Measurements from ENCODE around the gene PPP4R1. TPM values are rescaled to one million over a fixed set of nuclear protein-coding genes. Genes with fewer than 3 reads are reported as not detected.
A peak's percentile ranks its signal among the peaks of the same experiment; 100 is the strongest.

The PPP4R1 gene
- polyA plus RNA-seq (2013, experiment 1 of 2) = 61.2 TPM
- 58.8 TPM for polyA plus RNA-seq (2013, experiment 2 of 2)

GRCh38 chr18:9614401-9615279 lies at the start of gene PPP4R1:
Gene PPP4R1 (minus strand): TSS chr18:9614559. CDS start chr18:9614484, 75 bp downstream.
- Histone ChIP-seq H3K14ac (ENCODE audit: low read length in 2 of 2) (peak within 1 kb of the TSS in 1 of 2 experiments; percentile 91), H4K8ac (ENCODE audit: low read length) (peak within 1 kb of the TSS; percentile 94), H2AK5ac (ENCODE audit: low read length, severe bottlenecking) (peak within 1 kb of the TSS; percentile 65), H3K27ac (ENCODE audit: low read length, poor library complexity, severe bottlenecking) (peak within 1 kb of the TSS; percentile 87), H4K91ac (ENCODE audit: low read length) (peak within 1 kb of the TSS; percentile 92), H3K4ac (ENCODE audit: low read depth in 1 of 2, low read length in 2 of 2) (peak within 1 kb of the TSS; percentile 94 to 95), H3K4me1 (ENCODE audit: control insufficient read depth, insufficient read depth, low read depth, low read length) (peaks cover 7% of the 10 kb centered on the region), H2BK120ac (ENCODE audit: low read depth, low read length) (peak within 1 kb of the TSS; percentile 99), H3K36me3 (ENCODE audit: control insufficient read depth in 1 of 2, insufficient read depth in 2 of 2, low read depth in 1 of 2, low read length in 2 of 2) (peaks cover 0 to 12% of the 10 kb centered on the region in 2 experiments), H2BK5ac (ENCODE audit: low read depth, low read length, poor library complexity, severe bottlenecking) (peak within 1 kb of the TSS; percentile 92), H3K9ac (ENCODE audit: low read length) (peak within 1 kb of the TSS; percentile 95), H3K4me2 (ENCODE audit: low read length, poor library complexity, severe bottlenecking) (peak within 1 kb of the TSS; percentile 77), H3K4me3 (ENCODE audit: insufficient read depth in 1 of 2, low read depth in 1 of 2, low read length in 2 of 2) (peak within 1 kb of the TSS; percentile 77 to 88), H2AFZ (ENCODE audit: low read depth, low read length) (peak within 1 kb of the TSS; percentile 51), H3K79me1 (replicated peaks; ENCODE audit: low read length, poor library complexity, severe bottlenecking) (no peaks in the 10 kb centered on the region), H3K23ac (ENCODE audit: low read length in 2 of 2) (peak within 1 kb of the TSS in 1 of 2 experiments; percentile 93), H2BK15ac (ENCODE audit: low read depth, poor library complexity, severe bottlenecking) (peak within 1 kb of the TSS; percentile 79), H2BK12ac (ENCODE audit: low read length in 2 of 2) (peak within 1 kb of the TSS; percentile 24 to 31), H3K9me3 (ENCODE audit: control insufficient read depth, low read length) (no peaks in the 10 kb centered on the region), H3K27me3 (ENCODE audit: control insufficient read depth in 1 of 2, insufficient read depth in 1 of 2, low read length in 2 of 2) (no peaks in the 10 kb centered on the region), H3K18ac (ENCODE audit: low read depth in 1 of 2, low read length in 2 of 2) (peak within 1 kb of the TSS; percentile 94 to 96)
- under 1% methylated on average over 80 of the region's 127 CpGs for WGBS
- DNase-seq = peak; percentile 72

GRCh38 chr18:9663377-9663776 lies 49.0 kb upstream of the PPP4R1 start:
- Histone ChIP-seq H3K4me2 (ENCODE audit: low read length, poor library complexity, severe bottlenecking) (no peak overlapping the region), H3K27me3 (ENCODE audit: control insufficient read depth in 1 of 2, insufficient read depth in 1 of 2, low read length in 2 of 2) (no peaks in the 10 kb centered on the region), H3K23ac (ENCODE audit: low read length in 2 of 2) (no peak overlapping the region), H3K27ac (ENCODE audit: low read length, poor library complexity, severe bottlenecking) (no peak overlapping the region), H3K9ac (ENCODE audit: low read length) (no peak overlapping the region), H3K18ac (ENCODE audit: low read depth in 1 of 2, low read length in 2 of 2) (no peak overlapping the region), H2BK5ac (ENCODE audit: low read depth, low read length, poor library complexity, severe bottlenecking) (no peak overlapping the region), H3K4ac (ENCODE audit: low read depth in 1 of 2, low read length in 2 of 2) (no peak overlapping the region), H2BK120ac (ENCODE audit: low read depth, low read length) (no peak overlapping the region), H3K4me3 (ENCODE audit: insufficient read depth in 1 of 2, low read depth in 1 of 2, low read length in 2 of 2) (no peak overlapping the region), H3K14ac (ENCODE audit: low read length in 2 of 2) (no peak overlapping the region), H2BK15ac (ENCODE audit: low read depth, poor library complexity, severe bottlenecking) (no peak overlapping the region), H2AK5ac (ENCODE audit: low read length, severe bottlenecking) (no peak overlapping the region), H2BK12ac (ENCODE audit: low read length in 2 of 2) (no peak overlapping the region), H4K8ac (ENCODE audit: low read length) (no peak overlapping the region), H3K9me3 (ENCODE audit: control insufficient read depth, low read length) (no peaks in the 10 kb centered on the region), H3K36me3 (ENCODE audit: control insufficient read depth in 1 of 2, insufficient read depth in 2 of 2, low read depth in 1 of 2, low read length in 2 of 2) (no peaks in the 10 kb centered on the region), H2AFZ (ENCODE audit: low read depth, low read length) (no peak overlapping the region), H3K4me1 (ENCODE audit: control insufficient read depth, insufficient read depth, low read depth, low read length) (peaks cover 10% of the 10 kb centered on the region), H4K91ac (ENCODE audit: low read length) (no peak overlapping the region), H3K79me1 (replicated peaks; ENCODE audit: low read length, poor library complexity, severe bottlenecking) (no peaks in the 10 kb centered on the region)
- WGBS = 88% methylated on average over 7 of the region's 8 CpGs
- no peak for DNase-seq

GRCh38 chr18:9661564-9661963 lies 47.2 kb upstream of the PPP4R1 start:
- Histone ChIP-seq H3K4me3 (ENCODE audit: insufficient read depth in 1 of 2, low read depth in 1 of 2, low read length in 2 of 2) (no peak overlapping the region), H2AK5ac (ENCODE audit: low read length, severe bottlenecking) (no peak overlapping the region), H3K9ac (ENCODE audit: low read length) (no peak overlapping the region), H3K4me1 (ENCODE audit: control insufficient read depth, insufficient read depth, low read depth, low read length) (peaks cover 10% of the 10 kb centered on the region), H3K23ac (ENCODE audit: low read length in 2 of 2) (no peak overlapping the region), H3K27ac (ENCODE audit: low read length, poor library complexity, severe bottlenecking) (no peak overlapping the region), H4K91ac (ENCODE audit: low read length) (no peak overlapping the region), H4K8ac (ENCODE audit: low read length) (no peak overlapping the region), H3K18ac (ENCODE audit: low read depth in 1 of 2, low read length in 2 of 2) (peak overlapping the region in 1 of 2 experiments; percentile 28), H3K14ac (ENCODE audit: low read length in 2 of 2) (no peak overlapping the region), H2BK120ac (ENCODE audit: low read depth, low read length) (no peak overlapping the region), H2BK12ac (ENCODE audit: low read length in 2 of 2) (peak overlapping the region; percentile 10 to 23), H3K4ac (ENCODE audit: low read depth in 1 of 2, low read length in 2 of 2) (no peak overlapping the region), H2BK15ac (ENCODE audit: low read depth, poor library complexity, severe bottlenecking) (peak overlapping the region; percentile 74), H3K79me1 (replicated peaks; ENCODE audit: low read length, poor library complexity, severe bottlenecking) (no peaks in the 10 kb centered on the region), H3K4me2 (ENCODE audit: low read length, poor library complexity, severe bottlenecking) (no peak overlapping the region), H2AFZ (ENCODE audit: low read depth, low read length) (no peak overlapping the region), H3K36me3 (ENCODE audit: control insufficient read depth in 1 of 2, insufficient read depth in 2 of 2, low read depth in 1 of 2, low read length in 2 of 2) (no peaks in the 10 kb centered on the region), H3K27me3 (ENCODE audit: control insufficient read depth in 1 of 2, insufficient read depth in 1 of 2, low read length in 2 of 2) (no peaks in the 10 kb centered on the region), H3K9me3 (ENCODE audit: control insufficient read depth, low read length) (no peaks in the 10 kb centered on the region), H2BK5ac (ENCODE audit: low read depth, low read length, poor library complexity, severe bottlenecking) (no peak overlapping the region)
- 100% methylated on average over 1 of the region's 1 CpG for WGBS
- DNase-seq = peak; percentile 35
